Activated gamma-delta T cell treated with anti-CD3 and anti-CD28 coated beads, Interleukin-2, amount 50 U/mL, for 16 hours (primary cell): ENCODE results near the gene NDUFA12.

Experiments used
- DNase-seq: peaks from one replicate; pipeline ENCODE4 v3.0.0-alpha.2; 2020; ENCODE audit warnings: low read depth

The NDUFA12 gene

DNA sequence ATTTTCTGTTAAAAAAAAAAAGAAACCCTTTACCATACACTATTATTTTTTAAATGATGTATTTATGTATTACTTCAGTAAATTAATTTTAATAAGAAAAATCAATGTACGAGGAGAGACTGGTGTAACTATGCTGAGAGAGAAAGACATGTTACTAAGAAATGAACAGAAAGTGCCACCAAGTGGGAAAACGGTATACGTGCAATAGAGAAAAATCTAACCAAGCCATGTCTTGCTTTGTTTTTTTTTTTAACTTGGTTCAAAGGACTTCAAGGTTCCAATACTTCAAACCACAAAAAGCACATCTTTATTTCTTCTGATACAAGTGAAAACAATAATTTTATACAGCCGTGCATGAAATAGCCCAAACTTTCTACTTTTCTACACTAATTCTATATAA, 22.9 kb downstream of the NDUFA12 start:
- DNase-seq: no peak

DNA sequence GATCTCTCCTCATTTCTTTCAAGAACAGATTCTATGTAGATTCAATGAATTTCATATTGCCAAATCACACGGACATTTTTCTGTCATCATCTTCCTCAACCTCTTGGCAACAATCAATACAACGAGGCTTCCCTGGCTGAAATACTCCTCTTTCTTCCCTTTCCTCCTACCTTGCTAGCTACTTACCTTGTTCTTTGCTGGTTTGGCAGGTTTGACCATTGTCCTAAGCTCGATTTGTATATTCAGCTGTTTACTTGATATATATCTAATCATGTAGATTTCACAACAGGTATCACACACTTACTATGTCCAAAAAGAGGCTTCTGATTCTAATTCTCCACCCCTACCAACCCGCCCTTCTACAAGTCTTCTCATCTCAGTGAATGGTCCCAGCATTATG, 23.6 kb downstream of the NDUFA12 start:
- no peak for DNase-seq

DNA sequence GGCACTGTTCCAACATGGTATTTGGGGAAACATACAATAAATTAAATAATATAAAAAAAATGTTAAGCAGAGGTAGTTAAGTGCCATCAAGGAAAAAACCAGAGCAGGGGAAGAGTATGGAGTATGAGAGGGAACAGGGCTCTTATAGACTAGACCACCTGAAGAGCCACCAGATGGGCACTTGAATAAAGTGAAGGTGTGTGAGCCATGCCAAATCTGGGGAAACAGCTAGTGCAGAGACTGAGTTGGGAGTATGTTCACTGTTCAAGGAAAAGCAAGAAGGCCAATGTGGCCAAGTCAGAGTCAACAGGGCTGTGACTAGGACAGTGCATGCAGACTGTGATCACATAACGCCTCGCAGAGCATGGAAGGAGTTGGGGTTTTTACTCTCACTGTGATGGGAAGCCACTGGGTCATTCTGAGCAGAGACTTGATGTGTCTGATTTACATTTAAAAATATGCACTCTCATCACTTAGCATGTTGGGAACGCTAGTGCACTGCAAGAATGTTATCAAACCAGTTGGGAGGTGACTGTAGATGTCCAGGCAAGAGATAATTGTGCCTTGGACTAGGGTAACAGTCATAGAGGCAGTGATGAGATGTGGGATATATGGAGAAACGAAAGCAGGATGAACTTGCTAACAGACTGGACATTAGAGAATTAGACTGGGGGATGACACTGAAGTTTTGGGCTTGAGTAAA, 25.6 kb downstream of the NDUFA12 start:
- no peak for DNase-seq

DNA sequence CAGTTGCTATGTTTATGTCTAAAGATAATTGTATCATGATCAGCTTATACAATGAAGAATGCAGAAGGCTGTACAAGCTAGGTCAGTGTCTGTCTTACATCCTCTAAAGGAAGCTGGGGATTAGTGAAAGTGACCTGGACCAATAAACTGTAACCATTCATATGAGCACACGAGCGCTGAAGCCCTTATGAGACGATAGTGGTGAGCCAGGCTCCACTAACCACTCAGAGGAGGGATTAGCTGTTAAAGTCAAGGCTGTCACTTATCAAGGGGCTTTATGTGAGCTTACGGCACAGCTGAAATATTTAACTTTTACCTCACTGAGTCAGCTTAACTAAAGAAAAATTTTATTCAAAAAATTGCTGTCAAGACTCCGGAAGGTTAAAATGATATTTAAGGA, 30.3 kb downstream of the NDUFA12 start:
- no peak for DNase-seq

DNA sequence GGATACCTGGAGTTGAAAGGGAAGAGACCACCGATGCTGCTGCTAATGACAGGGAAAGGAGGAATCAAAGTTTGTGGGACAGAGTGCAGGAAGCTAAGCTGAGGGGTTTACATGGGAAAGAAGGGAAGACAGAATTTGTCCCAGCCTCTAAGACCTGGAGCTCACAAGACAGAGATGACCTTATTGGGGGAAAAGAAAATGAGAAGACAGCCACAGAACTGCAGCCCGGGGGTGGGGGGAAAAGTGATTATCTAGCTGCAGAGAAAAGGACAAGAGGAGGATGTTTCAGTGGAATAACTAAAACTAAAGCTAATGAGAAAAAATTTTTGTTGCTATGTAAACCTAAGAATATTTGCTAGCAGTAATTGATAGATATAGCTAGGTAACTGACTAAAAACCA, 30.7 kb downstream of the NDUFA12 start:
- no peak for DNase-seq

DNA sequence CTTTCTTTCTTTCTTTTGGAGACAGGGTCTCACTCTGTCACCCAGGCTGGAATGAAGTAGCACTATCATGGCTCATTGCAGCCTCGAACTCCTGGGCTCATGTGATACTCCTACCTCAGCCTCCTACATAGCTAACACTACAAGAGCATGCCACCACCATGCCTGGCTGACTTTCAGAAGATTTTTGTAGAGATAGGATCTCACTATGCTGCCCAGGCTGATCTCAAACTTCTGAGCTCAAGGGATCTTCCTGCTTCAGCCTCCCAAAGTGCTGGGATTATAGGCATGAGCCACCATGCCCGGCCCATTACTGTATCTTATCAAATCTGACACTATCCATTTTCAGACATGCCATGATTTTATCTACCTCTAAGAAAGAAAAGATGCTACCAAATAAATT, 31.6 kb downstream of the NDUFA12 start:
- no peak for DNase-seq

DNA sequence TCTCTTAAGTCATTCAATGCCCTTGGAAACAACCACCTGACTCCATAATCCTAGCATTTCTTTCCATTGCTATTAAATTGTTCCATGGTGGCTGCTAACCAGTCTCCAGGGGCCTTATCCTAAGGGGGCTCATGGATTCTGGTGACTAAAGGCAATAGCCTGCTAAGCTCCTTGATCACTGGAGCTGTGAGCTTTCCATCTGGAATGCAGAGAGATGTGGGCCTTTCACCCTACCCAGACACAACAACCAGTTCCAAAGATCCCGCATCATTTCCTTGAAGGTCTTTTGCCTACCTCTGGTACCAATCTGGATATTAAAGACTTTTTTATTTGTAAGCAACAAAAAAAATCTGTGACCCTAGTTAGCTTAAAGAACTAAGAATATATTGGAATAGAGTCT, 32.9 kb downstream of the NDUFA12 start:
- DNase-seq: no peak

DNA sequence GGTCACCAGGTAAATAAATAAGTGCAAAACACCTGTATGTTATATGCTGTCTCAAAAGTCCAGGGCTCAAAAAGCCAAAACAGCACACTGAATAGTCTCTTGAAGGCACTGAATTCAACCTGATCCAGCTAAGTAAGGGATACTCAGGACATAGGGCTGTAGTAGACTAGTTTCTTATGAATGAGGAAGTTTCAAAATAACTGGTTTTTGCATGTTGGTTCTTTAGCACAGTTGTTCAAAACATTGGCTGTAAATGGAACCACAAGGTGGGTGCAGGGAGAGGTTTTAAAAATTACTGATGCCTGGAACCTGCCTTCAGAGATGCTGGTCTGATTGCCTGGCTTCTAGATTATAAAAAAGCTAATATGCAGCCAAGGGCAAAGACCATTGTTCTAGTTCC, 34.1 kb downstream of the NDUFA12 start:
- DNase-seq: no peak

DNA sequence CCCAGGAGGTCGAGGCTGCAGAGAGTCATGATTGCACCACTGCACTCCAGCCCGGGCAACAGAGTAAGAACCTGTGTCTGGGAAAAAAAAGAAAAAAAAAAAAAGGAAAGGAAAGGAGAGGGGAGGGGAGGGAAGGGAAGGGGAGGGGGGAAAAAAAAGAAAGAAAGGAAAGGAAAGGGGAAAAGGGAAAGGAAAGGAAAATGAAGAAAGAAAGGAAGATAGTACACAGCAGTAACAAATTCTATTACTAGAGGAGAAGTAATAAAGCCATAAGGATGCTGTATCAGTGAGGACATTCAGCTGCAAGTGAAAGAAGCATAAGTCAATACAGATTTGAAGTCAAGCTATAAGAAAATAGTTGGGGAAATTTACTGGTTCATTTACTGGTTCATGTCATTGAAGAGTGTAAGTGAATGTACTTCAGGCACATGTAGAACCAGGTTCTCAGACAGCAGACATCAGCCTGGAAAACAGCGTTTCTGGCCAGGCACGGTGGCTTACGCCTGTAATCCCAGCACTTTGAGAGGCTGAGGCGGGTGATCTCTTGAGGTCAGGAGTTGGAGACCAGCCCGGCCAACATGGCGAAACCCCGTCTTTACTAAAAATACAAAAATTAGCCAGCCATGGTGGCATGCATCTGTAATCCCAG, 37.4 kb downstream of the NDUFA12 start:
- no peak for DNase-seq

DNA sequence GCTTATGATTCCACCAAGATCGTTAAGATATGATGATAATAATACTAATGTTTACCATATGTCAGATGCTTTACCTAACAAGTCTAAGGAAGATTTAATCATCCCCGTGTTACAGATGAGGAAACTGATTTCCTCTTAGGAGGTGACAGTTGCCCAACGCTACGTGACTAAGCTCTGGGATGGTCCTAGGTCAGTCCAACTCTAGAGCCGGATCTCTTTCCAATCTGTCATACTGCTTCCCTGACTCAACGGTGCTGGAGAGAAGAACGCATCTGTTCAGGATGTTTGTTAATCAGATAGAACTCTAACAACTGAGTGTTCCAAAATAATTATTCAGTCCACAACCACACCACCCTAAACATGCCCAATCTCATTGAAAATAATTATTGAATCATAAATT, 39.8 kb downstream of the NDUFA12 start:
- DNase-seq: no peak

DNA sequence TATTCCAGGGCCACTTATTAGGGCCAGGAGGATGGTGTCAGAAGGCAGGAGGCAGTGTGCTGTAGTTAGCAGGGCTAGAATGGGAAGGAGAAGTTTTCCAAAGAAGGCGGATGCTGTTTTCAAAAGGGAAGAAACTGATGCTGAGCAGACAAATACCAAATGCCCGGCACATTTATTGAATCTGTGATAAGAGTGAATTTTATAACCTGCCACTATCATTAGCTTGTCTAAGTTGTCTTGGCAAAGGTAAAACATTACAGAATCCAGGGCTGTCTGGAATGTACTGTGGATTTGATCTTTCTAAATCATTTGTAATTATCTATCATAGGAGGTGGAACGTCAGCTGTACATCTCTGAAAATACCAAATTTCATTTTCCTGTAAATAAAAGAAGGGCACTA, 40.8 kb downstream of the NDUFA12 start:
- no peak for DNase-seq

DNA sequence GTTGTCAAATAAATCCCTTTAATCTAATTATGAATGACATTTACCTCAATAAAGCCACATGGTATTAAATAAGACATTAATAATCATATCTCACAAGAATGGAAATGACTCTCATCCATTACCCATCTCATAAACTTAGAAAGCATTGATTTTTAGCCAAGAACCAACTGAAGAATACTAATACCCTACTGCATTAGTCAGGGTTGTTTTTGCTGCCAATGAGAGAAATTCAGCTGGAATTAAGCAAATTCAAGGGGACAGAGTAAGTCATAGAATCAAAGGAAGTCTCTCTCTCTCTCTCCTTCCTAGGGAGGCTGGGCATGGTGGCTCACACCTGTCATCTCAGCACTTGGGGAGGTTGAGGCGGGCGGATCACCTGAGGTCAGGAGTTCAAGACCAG, 41.6 kb downstream of the NDUFA12 start:
- no peak for DNase-seq

DNA sequence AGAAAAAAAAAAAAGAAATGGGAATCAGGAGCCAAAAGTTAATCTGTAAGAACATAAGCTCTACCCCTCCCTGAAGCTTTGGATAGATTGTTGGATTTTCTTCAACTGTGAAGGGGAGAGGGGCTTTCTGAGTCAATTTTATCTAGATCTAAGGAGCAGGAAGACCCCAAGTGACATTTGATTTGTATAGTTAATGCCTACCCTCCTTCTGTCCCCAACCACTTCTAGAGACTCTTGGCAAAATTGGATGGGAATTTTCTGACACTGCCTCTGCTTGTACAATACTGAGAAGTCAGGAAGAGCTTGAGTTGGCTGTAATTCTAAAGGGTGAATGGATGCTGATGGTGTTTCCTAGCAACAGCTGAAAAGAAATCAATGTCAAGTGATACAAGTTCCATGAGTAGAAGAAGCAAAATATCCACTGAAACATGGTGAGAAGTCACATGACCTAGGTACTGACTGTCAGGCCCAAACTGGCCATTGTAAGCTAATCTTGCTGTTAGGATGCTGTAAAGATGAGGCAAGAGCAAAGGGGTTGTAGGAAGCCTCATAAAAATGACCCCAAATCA, 42.2 kb downstream of the NDUFA12 start:
- DNase-seq: no peak

DNA sequence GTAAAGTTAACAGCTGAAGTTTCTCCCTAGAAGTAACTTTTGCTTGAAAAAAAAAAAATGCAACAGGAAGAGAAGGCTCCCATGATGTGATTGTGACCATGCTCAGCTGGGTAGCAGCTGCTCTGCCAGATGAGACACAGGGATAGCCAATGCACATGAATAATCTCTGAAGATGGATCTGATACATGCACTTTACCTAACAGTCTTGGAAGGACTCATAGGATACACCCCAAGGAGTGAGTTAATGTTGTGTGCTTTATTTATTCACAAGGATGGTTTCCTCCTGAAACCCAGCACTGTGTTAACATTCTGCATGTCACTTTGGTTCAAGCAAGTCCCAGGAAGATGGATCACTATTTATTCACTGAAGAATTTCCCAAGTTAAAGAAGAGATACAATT, 46.5 kb downstream of the NDUFA12 start:
- DNase-seq: no peak

DNA sequence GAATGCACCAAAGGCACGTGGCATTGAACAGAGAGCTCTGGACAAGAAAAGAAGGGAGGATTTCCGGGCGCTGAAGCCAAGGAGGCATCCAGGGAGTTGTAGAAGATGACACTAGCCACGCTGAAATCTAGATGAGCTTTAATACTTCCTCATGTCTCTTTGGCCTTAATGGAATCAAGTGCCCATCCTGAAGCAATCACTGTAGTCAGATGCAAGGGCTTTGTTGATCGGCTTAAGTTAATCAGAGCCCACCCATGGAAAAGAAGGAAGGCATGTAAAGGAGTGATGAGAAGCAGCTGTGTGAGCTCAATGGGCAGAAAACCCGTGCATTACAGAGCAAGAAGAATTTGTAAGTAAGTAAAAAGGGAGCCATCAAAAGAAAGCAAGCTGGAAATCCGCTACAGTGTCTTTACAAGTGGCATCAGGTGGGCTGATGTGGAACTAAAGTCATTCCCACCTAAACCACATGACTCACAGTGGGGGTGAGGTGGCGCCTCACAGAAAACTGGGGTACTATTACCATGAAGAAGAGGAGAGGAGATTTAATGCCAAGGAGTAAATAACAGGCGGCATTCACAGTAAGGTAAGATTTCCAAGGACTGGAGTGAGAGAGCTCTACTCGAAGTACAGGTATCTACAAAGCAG, 48.4 kb downstream of the NDUFA12 start:
- no peak for DNase-seq

DNA sequence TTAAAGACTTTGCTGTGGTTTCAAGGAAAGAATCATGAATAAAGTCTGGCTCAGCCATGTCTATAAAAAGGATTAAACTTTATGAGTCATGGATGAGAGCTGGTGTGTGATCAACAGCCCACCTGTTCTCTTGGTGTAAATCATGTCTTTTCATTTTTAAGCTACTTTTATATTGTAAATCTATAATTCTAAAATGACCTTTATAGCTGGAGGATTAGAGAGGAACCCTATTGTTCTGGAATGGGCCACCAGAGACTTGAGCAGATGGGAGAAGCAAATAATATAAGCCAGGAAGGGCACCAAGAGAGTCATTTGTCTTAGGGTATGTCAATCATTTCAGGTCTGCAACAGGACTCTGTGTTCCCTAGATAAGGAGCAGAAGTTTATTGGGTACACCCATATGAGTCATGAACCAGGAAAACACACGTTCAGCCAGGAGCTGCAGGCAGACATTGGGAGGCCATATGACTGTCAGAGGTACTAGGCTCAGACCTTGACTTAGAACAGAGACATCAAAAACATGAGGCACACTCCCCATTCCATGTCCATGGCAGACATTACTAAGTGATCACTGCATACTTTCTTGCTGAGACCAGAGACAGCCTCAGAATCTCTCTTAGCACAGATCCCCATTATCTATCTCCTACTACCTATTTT, 49.3 kb downstream of the NDUFA12 start:
- DNase-seq: no peak

DNA sequence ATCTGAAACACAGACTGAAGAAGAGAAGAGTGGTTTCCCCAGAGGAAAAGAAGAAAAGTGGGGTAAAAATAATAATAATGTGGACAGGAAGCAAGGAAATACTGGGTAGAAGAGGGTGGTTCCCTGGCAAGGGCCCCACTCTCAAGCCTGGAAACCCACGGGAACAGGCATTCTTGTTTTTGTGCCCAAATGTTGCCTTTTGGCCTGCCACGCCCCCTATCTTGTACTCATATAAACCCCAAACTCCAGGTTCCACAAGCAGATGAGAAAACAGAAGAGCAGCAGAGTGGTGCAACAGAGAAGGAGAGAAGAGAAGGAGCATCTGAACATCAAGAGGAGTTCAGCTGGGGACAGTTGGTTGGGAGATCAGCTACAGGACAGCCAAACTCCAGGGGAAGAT, 51.2 kb downstream of the NDUFA12 start:
- no peak for DNase-seq

DNA sequence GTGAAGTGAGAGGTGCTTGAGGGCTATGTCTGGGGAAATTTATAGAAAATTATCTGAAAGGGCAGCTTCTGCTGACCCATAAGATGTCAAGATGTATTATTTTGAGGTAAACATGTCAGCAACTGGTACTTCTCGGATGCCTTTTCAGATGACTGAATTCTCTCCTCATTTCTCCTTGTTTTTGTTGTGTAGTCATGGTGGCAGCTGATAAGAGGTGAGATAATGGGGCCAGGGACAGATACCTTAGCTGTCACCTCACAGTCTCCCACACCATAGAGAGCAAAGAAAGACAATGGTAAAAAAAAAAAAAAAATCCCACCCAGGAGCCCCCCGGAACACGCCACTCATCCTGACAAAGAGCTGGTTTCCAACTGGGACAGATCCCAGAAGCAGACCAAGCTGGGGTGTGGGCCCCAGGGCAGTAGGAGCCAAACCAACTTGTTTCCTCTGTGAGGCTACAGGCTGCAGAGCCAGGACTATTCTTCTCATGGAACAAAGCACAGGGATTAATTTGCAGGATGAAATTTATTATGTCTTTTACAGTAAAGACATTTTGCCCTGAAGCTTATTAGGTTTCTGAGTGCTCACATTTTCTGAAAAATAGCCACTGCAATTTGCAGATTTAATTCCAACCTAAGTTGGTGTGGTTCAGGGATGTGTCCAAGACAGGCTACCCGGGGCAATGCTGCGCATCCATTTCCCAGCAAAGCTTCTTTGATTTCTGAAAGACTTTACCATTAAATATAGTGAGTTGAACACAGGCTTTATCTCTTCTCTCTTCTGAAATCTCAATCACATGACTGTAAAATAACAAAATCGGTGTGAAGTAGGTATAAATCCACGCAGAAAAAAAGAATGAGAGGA, 52.2 kb downstream of the NDUFA12 start:
- no peak for DNase-seq

DNA sequence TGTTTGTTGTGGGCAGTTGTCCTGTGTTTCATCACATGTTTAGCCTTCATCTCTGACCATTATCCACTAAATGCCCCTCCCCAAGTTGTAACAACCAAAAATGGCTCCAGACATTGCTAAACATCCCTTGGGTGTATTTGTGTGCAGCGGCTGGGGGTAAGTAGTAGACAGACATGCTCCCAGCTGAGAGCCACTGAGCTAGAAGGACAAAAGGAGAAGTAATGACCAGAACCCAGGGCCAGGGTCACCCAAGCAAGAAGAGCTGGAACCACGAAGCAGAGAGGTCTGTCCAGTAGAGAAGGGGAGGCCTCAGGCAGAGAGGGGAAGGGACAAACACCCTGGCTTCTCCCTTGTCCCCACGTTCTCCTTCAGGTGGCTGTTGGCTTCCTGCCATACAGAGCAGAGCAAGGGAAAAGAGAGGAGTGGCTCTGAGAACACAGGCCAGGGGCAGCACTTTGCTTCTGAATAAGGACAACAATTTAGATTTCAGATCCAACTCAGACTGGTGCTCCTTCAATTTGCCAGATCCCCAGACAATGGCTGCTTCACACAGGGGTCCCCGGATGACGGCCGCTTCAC, 55.2 kb downstream of the NDUFA12 start:
- no peak for DNase-seq

DNA sequence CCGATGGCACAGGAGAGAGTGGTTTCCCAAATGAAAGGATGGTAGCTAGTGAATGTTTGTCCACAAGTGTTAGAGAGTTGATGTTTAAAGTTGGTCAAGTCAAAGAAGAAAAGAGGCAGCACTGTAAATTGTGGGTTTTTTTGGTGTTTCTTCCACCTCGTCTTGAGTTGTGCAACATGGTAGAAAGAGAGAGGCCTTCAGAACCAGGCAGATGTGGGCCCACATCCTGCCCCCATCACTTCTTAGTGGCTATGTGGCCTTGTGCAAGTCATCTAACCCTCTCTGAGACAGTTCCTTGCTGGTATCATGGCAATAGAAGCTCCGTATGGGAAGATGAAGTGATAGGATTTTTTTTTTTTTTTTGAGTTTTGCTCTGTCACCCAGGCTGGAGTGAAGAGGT, 60.8 kb downstream of the NDUFA12 start:
- no peak for DNase-seq

DNA sequence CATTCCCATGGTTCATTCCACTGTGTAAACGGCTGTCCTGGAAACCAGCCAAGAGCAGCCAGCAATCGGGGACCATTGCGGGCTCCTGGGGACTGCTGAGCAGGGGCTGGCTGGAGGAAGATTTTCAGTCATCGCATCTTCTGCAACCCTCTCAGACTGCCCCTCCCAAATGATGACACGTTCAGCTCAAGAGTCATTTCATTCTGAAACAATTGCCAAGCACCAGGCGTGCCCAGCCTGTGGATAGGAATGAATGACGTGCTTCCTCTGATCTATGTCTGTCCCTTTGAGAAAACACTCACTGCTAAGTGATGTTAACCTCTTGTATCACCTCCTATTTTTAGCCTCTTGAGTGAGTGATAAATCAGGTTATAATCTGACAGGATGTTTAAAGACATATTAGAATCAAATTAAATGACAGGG, 62.0 kb downstream of the NDUFA12 start:
- DNase-seq: peak; percentile 27
